Globus pallidus (tissue), 1 donor: Measurements from ENCODE around the gene ASCC3.

ENCODE experiments used
- DNase-seq: peaks from one replicate; pipeline ENCODE4 v3.0.0-alpha.2; 2015; ENCODE audit warnings: low spot score

The ASCC3 gene

DNA sequence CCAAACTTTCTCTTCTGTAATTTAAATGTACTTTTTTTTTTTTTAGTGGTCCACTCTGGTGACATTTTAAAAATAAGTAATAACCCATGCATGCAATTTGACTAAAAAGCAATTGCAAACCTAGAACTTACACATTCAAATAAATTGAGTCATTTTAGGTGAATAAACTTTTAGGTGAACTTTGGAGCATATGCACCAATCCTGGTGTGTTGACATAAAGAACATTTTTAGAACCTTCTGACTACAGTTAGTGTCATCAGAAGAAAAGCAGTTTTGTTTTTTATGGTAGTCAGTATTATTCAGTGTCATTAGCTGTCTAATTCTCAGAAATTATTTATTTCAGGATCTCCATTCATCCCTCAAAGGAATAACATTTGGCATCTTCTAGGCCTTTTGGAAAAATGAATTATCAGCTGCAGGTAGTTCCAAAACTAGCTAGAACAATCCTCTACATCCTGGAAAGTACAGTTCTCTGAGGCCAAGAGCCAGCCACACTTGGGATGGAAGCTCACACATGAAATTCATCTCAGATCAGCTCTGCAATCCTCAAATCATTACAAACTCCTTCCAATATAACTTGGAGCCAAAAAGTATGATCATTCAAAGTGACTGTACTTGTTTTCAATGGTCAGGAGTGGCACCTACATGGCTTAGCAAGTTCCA, 378.0 kb downstream of the ASCC3 start:
- no peak for DNase-seq

DNA sequence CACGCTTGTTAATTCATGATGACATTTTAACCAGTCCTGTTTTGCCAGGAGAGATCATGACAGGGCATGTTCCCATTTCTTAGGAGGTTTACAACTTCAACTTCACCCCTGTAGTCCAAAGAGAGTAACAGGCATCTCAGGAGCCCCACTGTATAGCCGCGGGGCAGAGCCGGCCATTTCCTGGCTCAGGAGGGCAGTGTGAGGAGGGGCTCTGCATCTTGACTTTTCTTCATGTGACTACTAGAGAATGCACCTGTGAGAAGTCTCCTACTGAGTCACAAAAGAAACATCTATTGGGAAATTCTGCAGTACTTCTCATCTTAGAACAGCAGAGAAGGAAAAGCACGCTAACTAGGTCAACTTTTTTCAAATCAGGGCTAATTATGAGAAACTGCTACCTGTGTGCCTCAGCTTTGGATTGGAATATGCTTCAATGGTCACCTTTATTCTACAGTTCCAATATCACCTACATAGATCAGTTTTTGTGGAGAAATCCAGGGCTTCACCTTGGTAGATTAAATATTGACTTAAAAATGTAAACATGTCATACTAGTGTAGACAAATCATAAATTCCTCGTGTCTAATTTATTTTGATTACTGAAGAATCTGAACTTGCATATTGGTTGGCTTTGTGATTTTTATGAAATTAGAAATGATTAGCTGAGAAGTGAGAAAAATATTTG, 387.8 kb downstream of the ASCC3 start:
- DNase-seq: no peak

DNA sequence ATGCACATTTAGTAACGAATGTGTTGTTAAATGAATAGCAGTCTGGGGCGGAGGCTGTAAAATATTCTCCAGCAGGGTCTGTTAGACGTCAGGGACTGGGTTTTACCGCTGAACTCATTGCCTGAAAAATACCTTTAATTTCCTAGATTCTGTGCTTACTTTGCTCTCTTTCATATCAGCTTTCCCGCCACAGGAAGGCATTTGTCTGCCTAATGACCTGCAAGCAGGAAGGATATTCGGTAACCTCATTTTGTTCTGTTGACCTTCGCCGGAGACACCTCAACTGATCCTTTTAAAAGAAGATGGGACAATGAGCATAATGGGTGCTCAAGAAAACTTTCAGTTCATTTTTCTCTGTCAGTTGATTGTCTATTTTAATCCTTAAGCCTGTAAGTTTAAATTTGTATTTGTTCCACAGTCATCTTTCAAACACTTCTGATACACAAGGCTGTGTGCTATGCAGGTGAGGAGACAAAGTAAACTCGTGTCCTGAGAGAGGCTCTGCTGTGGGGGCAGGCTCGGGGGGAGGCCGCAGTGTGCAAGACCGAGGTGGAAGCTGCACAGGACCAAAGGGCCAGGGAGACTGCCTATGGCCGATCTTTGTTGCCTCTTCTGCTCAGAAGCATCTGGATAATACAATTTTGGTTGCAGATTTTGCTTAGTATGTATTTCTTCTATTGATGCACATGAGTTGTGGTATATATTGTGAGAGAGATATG, 389.0 kb downstream of the ASCC3 start:
- no peak for DNase-seq

DNA sequence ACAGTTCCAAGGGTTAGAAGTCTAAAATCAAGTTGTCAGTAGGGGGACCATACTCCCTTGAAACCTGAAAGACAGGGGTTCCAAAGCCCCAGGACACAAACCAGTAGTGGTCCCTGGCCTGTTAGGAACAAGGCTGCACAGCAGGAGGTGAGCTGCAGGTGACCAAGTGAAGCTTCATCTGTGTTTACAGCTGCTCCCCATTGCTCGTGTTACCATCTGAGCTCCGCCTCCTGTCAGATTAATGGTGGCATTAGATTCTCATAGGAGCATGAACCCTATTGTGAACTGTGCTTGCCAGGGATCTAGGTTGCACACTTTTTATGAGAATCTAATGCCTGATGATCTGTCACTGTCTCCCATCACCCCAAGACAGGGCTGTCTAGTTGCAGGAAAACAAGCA, 391.1 kb downstream of the ASCC3 start:
- DNase-seq: no peak

DNA sequence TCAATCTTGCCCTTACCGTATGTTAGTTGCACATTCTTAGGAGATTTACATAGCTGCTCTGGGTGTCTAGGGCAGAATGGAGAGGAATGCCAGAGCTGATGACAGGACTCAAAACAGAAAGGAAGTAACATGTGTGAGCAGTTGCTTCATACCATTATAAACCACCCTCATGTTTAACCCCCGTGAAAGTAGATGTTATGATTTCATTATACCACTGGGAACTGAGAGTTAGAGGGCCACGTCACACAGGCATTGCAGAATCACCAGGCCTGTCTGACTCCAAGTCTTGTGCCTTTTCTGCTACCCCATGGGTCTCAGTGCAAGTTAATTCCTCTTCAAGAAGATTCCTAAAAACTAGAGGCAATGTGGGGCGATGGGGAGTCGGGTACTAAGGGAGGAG, 392.9 kb downstream of the ASCC3 start:
- no peak for DNase-seq

DNA sequence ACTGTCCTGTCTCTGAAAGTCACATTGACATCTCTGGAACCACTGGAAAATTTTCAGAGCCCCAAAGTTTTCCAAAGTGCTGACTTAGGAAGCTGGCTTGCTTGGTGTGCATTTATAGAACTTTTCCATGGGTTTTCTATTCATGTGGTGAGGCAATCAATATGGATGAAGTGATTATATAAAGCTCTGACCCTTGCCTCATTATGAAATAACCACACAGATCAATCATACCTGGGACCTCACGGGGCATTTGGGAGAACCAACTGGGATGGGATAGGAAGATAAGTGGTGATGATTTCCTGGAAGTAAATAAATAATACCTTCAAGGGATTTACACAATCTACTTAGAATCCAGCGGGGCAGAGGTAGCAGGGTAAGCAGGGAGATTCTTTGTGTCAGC, 393.5 kb downstream of the ASCC3 start:
- DNase-seq: no peak

DNA sequence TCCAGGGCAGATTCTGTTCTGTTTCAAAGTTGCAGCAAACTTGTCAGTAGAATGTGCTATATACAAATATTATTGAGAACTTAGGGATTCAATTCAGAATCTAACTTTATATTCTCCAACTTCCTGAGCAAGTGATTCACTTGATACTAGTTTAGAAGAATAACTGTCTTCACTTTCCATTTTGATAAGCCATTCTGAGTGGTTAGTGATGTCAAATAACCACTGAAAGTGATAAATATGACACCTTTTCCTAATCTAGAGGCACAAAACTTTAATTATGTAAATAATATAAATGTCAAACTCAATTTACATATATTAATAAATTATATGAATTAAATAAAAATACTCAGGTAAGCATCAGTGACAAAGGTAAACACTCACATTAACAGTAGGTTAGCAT, 395.9 kb downstream of the ASCC3 start:
- DNase-seq: no peak

DNA sequence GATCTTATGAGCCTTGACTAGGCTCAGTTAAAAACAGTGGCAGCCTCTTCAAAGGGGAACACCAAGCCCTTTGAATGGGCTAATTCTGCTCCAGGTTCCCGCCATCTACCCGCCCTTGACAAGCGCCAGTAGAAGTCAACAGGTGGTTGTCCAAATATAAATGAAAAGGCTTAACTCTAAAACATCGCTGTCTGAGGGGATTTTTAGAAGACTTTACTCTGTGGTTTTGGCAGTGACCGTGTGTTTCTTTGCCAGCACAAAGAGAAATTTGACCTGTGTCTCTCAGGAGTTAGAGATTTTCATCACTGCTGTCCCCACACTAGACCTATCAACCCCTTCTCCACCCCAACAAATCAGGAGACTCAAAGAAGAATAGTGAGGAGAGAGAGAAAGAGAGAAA, 396.7 kb downstream of the ASCC3 start:
- DNase-seq: no peak

DNA sequence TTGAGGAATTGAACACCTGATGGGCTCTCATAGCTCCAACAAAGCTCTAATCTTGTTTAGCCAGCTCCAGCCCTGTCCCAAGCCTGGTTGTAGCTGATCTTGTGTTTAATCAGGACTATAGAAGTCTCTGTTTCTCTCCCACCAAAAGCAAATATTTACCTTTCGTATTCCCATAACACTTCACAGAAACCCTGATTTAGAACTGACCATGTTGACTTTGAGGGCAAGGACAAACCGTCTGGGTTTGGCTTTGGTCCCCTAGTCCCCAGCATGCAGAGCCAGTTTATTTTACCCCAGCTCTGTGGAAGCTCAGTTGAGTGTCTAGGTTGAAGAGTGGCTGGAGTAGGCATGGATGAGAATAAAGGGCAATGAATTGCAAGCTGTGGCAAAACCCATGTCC, 398.4 kb downstream of the ASCC3 start:
- no peak for DNase-seq

DNA sequence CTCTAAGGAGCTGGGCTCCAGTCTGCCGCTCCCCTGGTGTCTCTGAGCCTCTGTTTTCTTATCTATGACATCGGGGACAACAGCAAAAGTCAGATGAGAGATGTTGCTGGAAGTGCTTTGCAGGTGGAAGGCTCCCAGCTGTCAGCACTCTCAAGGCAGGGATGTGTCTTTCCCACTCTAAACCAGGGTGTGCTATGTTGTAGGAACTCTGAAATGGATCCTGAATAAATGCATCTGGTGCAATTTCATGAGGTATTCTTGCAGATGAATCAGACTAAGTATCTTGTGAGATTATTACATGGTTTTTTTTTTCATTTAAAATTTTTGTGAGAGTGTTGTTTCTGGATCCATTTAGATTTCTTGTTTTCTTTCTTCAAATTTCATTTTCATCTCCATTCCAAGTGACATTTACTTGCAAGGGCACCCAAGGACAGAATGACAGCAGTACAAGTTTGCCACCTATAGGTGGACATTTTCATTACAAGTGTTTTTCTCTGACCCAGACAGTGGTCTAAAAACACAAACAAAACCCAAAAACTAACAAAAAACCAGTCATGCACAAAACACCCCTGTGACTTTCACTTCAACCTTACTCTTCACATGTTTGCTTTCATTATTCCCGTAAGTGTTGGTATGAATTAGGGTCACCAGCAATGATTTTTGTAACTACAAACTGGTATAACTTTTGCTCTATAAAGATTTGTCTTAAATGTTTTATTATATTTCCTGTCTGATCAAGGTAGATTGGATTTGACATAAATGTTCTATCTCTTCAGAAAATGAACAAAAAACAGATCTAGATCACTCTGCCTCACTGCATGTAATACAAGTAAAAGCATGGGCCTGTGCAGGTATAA, 401.7 kb downstream of the ASCC3 start:
- DNase-seq: peak; percentile 31

DNA sequence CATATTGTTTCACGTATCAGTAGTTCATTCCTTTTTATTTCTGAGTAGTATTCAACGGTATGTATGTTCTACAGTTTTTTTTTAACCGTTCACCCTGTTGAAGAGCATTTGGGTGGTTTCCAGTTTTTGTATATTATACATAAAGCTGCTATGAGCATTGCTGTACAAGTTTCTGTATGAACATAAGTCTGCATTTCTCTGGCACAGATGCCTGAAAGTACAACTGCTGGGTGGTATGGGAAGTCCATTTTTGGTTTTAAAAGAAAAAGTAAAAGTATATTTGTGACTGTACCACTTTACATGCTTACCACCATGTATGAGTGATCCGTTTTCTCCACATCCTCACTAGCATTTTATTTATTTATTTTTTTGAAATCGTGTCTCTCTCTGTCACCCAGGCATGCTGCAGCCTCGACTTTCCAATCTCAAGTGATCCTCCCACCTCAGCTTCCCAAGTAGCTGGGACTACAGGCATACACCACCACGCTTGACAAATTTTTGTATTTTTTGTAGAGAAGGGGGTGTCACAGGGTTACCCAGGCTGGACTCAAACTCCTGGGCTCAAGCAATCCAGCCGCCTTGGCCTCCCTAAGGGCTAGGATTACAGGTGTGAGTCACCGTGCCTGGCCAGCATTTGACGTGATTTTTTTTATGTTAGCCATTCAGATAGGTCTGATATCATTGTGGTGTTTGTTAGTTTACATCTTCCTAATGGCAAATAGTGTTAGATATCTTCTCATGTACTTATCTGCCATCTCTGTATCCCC, 405.4 kb downstream of the ASCC3 start:
- no peak for DNase-seq

DNA sequence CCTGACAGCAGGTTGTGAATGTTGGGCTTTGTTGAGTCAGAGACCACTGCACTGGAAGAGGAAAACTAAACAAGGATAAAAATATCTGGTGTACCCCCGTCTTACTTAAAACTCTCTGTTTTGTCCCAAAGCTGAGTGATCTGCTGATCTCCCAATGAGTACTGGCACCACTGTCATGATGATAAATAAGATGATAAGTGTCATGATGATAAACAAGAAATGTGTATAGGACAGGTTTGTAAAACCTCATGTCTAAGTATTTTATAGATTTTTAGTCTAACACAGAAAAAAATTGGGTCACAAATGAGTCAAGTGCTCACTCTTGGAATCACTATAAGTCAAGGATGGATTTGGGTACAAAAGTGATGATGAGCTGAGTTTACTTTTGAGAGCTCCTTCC, 407.9 kb downstream of the ASCC3 start:
- DNase-seq: no peak

DNA sequence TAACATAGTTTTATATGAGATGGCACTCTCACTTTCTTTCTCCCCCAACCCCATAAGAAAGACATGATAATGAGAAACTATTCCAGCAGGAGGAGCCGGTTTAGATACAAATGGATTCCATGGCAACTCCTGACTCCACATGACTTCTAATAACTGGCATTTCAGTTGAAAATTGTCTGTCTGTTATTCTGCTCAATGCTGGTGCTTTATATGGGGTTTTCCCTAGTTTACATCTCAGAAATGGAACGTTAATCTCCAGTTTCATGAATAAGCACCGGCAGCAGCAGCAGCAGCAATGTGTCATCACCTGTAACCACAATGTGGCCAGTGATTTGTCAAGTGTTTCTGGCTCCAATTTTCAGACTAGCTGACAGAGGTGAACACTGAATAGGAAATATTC, 408.5 kb downstream of the ASCC3 start:
- DNase-seq: no peak

DNA sequence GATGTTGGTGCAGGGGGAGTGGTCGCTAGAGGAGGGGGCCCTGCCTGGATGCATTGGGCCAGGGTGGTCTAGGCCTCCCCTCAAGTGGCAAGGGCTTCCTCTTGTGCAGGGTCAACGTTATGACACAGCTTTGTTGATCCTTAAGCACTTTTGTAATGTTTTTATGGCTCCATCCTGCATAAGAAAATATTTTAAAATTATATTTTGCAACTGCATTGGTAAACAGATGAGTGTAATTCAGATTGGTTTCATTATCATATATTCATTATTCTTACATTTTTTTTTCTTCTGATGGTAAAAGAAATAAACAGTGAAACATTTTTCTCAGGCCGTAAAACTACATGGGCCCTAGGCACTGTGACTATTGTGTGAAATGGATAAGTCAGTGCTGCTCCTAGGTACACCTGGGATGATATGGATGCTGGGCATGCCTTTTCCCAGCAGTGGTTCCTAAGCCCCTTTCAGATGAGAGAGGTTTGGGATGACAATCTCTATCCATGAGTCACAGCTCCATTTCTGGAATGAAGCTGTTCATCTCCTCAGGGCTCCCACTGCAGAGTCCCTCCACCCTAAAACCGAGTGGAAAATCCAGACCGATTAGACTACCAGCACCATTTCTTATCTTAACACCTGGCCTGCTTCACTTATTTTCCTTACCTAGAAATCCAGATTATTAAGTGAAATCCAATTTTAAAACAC, 410.6 kb downstream of the ASCC3 start:
- DNase-seq: no peak

DNA sequence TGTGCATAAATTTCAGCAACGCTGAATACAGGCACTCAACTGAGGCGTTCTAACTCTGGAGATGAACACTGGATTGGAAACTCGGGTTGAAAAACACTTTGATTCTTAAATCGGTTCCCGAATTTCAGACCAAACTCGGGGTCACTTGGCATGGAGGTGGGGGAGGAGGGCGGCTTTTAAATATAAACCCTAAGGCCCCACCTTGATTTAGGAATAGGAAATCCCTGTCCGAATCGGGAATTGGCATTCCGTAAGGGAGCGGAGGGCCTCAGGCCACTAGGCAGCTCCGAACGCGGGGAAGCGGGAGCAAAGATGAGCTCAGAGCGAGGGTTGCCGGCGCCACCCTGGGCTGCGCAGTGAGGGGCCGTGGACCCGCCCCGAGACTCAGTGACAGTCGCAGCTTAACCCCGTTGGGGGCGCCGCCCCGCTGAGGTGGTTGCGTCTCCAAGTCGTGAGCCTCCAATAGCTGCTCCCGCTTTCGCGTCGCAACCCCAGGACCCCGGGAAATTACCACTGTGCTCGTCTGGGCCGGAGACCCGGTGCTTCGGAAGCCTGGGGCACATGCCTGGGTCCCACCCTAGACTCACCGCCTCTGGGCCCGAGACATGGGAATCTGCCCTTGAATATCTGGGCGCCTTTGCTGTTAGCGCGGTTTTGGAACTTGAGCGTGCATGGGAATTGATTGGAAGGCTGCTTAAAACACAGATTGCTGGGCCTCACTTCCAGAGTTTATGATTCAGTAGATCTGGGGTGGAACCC, 411.8 kb downstream of the ASCC3 start:
- no peak for DNase-seq

DNA sequence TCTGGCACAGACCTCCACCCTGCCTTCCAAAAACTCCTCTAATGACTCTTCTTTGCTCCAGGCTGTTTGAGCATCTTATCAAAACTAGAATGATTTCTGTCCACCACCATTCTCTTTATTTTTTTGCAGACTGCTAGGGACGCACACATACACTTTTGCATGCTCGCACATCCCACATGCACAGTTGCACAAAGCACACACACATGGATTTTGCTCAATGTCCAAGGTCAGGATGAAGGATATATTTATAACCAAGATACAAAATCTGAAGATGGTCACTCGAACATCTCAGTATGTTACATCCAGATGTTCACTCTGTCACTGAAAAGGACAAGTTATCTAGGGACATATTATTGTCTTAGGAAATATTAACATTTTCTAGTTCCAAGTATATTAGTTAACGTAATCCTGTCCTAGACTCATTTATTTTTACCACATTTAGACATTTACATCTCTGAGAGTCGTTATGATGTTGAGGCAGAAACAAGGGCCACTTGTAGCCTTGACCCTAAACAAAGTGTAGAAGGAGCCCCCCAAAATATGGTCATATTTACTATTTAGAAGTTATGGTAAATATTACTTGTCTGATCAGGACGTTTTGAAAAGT, 413.0 kb downstream of the ASCC3 start:
- no peak for DNase-seq

DNA sequence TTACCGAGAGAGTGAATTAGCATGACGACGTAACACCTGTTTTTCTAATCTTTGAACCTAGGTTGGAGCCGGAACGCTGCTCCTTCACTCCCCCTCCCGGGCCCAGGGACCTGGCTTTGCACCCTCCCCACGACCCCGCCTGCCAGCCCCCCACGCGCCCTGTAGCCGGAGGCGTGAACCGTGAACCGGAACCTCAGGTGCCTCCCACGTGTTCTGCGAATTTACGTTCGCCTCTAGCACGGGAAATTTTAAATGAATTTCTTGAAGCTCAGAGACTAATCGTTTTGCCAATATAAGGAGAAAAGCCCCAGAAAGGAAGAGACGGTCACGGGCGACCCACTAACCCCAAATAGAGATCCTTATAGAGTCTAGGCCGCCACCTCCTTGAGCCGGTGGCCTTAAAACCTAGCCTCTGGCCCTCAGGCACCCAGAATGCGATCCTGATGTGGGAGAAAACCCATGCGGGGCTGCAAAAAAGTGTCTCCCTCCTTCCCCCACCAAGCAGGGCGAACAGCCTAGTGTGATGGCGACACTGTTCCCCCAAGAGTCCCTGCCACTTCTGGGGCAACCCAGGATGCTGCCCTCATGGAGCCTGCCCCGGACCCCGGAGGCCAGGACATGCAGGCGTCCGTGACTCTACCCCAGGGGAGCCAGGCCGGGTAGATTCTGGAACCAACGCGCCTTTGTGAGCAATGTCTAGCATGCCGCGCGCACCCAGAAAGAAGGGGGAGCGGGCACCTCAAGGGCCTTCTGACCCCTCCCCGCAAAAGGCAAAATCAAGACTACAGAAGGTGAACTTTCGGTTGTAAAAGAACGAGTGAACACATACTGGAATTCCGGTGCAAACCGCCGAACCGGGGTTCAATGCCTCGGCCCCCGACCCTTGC, 413.8 kb downstream of the ASCC3 start:
- DNase-seq: no peak

DNA sequence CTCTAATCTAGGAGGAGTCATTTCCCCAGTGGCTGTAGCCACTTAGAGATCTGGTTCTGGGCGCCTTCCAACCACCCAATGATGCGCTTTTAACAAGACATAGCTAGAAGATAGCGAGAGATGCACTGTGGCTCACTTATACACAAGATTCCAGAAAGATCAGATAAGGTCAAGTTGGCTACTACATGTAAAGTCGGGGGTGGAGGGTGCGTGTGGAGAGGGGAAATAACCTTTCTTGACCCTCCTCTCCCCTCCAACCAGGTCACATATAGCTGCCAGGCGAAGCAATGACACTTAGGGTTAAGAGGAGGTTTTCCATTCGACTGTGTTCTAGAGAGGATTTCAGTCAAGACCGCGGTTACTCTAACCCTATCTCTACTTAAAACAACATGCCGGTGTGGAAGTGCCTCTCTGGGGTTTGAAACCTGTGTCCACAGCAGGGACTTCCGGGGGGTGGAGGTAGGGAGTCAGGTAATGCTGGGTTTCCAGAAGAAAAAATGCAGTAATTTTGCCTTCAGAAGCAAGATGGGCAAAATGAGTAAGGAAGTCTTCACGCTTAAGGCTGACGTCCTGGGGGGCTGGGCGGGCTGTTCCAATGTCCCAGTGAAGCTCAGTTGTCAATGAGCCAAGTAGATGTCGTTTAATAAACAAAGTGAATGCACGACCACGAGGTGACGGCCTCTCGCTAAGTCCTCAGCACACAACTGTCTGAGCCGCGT, 414.6 kb downstream of the ASCC3 start:
- no peak for DNase-seq
